ENCODE results near the gene UPK2.
"Not testable (repeated sequence)": the region's sequence is repeated elsewhere in the genome, so short reads cannot be mapped to it uniquely, and the experiment has no call there.

Gene UPK2

GRCh38 chr11:118975771-118976709, 19.9 kb downstream of the UPK2 start:
- no peak for DNase-seq
- in situ Hi-C loops (cut with MboI; ENCODE audit: low pct_unique_long_range_greater_than_20kb, low sequenced_read_pairs), result no loop called here

- in situ Hi-C loops (cut with MboI; ENCODE audit: low pct_unique_long_range_greater_than_20kb, low sequenced_read_pairs), result no loop called here
- DNase-seq, result peak; percentile 66
Observed at GRCh38 chr11:118979434-118979833, 23.3 kb downstream of the UPK2 start.

GRCh38 chr11:118980191-118980881, 24.2 kb downstream of the UPK2 start:
- in situ Hi-C loops (cut with MboI; ENCODE audit: low pct_unique_long_range_greater_than_20kb, low sequenced_read_pairs), result no loop called here
- peak; percentile 87 for DNase-seq

- in situ Hi-C loops (cut with MboI; ENCODE audit: low pct_unique_long_range_greater_than_20kb, low sequenced_read_pairs), result not testable (repeated sequence)
Observed at GRCh38 chr11:118984337-118984736, 28.2 kb downstream of the UPK2 start.

GRCh38 chr11:118984825-118985224, 28.7 kb downstream of the UPK2 start:
- no peak for DNase-seq
- in situ Hi-C loops (cut with MboI; ENCODE audit: low pct_unique_long_range_greater_than_20kb, low sequenced_read_pairs), result no loop called here

More at GRCh38 chr11:118984337-118984736, 28.2 kb downstream of the UPK2 start:
- not testable (repeated sequence) for DNase-seq

GRCh38 chr11:118988280-118988679, 32.2 kb downstream of the UPK2 start:
- no peak for DNase-seq
- in situ Hi-C loops (cut with MboI; ENCODE audit: low pct_unique_long_range_greater_than_20kb, low sequenced_read_pairs), result no loop called here

GRCh38 chr11:118991486-118992038, 35.5 kb downstream of the UPK2 start:
- in situ Hi-C loops (cut with MboI; ENCODE audit: low pct_unique_long_range_greater_than_20kb, low sequenced_read_pairs), result not testable (repeated sequence)

GRCh38 chr11:118996926-118997626, 41.0 kb downstream of the UPK2 start:
- in situ Hi-C loops (cut with MboI; ENCODE audit: low pct_unique_long_range_greater_than_20kb, low sequenced_read_pairs), result no loop called here
- peak; percentile 68 for DNase-seq

More at GRCh38 chr11:118991486-118992038, 35.5 kb downstream of the UPK2 start:
- DNase-seq, result not testable (repeated sequence)

- in situ Hi-C loops (cut with MboI; ENCODE audit: low pct_unique_long_range_greater_than_20kb, low sequenced_read_pairs), result no loop called here
- peak; percentile 91 for DNase-seq
Observed at GRCh38 chr11:118997627-118998387, 41.7 kb downstream of the UPK2 start, which contains the start of gene CENATAC. CENATAC (plus strand) TSS chr11:118998138; CDS start chr11:118998198, 60 bp downstream.

- in situ Hi-C loops (cut with MboI; ENCODE audit: low pct_unique_long_range_greater_than_20kb, low sequenced_read_pairs), result no loop called here
- no peak for DNase-seq
Observed at GRCh38 chr11:118998388-118998717, 42.3 kb downstream of the UPK2 start.

- in situ Hi-C loops (cut with MboI; ENCODE audit: low pct_unique_long_range_greater_than_20kb, low sequenced_read_pairs), result no loop called here
- no peak for DNase-seq
Observed at GRCh38 chr11:118998822-118999221, 42.7 kb downstream of the UPK2 start.

GRCh38 chr11:119000906-119001305, 44.8 kb downstream of the UPK2 start:
- no peak for DNase-seq

GRCh38 chr11:119006656-119007055, 50.6 kb downstream of the UPK2 start:
- in situ Hi-C loops (cut with MboI; ENCODE audit: low pct_unique_long_range_greater_than_20kb, low sequenced_read_pairs), result no loop called here
- DNase-seq, result no peak

More at GRCh38 chr11:119000906-119001305, 44.8 kb downstream of the UPK2 start:
- in situ Hi-C loops (cut with MboI; ENCODE audit: low pct_unique_long_range_greater_than_20kb, low sequenced_read_pairs), result no loop called here

All from KBM-7 (cell line).